ENCODE data around the gene DYNLRB2. TPM values are rescaled to one million over a fixed set of nuclear protein-coding genes. Genes with fewer than 3 reads are reported as not detected.

The DYNLRB2 gene
- total and polyA plus RNA-seq, 2 of the 13 experiments (the other 11 are each of a cell fraction or from before 2014, with no cell fraction given): not detected

GRCh38 chr16:80592273-80592672 lies 51.5 kb downstream of the DYNLRB2 start:
- Histone ChIP-seq H3K4me2 (ENCODE audit: low read depth, low read length) (no peak overlapping the region), H3K4me1 (ENCODE audit: insufficient read depth, low read length) (no peaks in the 10 kb centered on the region), H4K20me1 (ENCODE audit: insufficient read depth, low read length) (no peaks in the 10 kb centered on the region), H3K36me3 (replicated peaks in 1 of 2; ENCODE audit: control insufficient read depth in 1 of 2, insufficient read depth in 2 of 2, low read length in 2 of 2) (no peaks in the 10 kb centered on the region), H3K27me3 (ENCODE audit: control insufficient read depth in 1 of 2, insufficient read depth in 2 of 2, low read length in 2 of 2) (no peaks in the 10 kb centered on the region; a peak in 1 of 5 replicates), H2AFZ (ENCODE audit: low read length) (no peak overlapping the region), H3K9me3 (ENCODE audit: low read length) (peaks cover 8% of the 10 kb centered on the region; the same call in 1 of the 2 replicates), H3K79me2 (ENCODE audit: insufficient read depth, low read length) (no peaks in the 10 kb centered on the region), H3K4me3 (replicated peaks in 1 of 3; ENCODE audit: insufficient read depth in 1 of 3, low read depth in 2 of 3, low read length in 3 of 3) (no peak overlapping the region), H3K27ac (ENCODE audit: extremely low read length, insufficient read depth, low read length) (no peak overlapping the region), H3K9ac (ENCODE audit: insufficient read depth, low read depth, low read length) (no peak overlapping the region)
- 46% methylated on average over 2 of the region's 2 CpGs for WGBS (ENCODE audit: low lambda C conversion rate)
- CTCF ChIA-PET (ENCODE audit: low intra/inter-chr PET ratio, low total read pairs): no interaction called here
- no peak for ATAC-seq
- POLR2A ChIA-PET: no interaction called here
- in situ Hi-C loops (cut with HindIII; ENCODE audit: extremely low pct_ligation_motif_present, low pct_unique_long_range_greater_than_20kb) (no loop called here), intact Hi-C loops (cut with micrococcal nuclease; ENCODE audit: unreplicated experiment) (no loop called here)
- no TSS peak for BruUV-seq (replicated peaks)
- no peak for DNase-seq (ENCODE audit: low spot score)
- FAIRE-seq: no peak
- no peak for TF ChIP-seq CAMTA2 (CRISPR knock-in tag; IDR thresholded peaks at IDR 0.05; ENCODE audit: borderline replicate concordance)
- TF ChIP-seq KLF6 (CRISPR knock-in tag; IDR thresholded peaks at IDR 0.05): no peak
- TF ChIP-seq ZMYM3 (CRISPR knock-in tag; IDR thresholded peaks at IDR 0.05): no peak
- TF ChIP-seq ZNF543 (CRISPR knock-in tag; IDR thresholded peaks at IDR 0.05): no peak
- TF ChIP-seq, protein P1, sequence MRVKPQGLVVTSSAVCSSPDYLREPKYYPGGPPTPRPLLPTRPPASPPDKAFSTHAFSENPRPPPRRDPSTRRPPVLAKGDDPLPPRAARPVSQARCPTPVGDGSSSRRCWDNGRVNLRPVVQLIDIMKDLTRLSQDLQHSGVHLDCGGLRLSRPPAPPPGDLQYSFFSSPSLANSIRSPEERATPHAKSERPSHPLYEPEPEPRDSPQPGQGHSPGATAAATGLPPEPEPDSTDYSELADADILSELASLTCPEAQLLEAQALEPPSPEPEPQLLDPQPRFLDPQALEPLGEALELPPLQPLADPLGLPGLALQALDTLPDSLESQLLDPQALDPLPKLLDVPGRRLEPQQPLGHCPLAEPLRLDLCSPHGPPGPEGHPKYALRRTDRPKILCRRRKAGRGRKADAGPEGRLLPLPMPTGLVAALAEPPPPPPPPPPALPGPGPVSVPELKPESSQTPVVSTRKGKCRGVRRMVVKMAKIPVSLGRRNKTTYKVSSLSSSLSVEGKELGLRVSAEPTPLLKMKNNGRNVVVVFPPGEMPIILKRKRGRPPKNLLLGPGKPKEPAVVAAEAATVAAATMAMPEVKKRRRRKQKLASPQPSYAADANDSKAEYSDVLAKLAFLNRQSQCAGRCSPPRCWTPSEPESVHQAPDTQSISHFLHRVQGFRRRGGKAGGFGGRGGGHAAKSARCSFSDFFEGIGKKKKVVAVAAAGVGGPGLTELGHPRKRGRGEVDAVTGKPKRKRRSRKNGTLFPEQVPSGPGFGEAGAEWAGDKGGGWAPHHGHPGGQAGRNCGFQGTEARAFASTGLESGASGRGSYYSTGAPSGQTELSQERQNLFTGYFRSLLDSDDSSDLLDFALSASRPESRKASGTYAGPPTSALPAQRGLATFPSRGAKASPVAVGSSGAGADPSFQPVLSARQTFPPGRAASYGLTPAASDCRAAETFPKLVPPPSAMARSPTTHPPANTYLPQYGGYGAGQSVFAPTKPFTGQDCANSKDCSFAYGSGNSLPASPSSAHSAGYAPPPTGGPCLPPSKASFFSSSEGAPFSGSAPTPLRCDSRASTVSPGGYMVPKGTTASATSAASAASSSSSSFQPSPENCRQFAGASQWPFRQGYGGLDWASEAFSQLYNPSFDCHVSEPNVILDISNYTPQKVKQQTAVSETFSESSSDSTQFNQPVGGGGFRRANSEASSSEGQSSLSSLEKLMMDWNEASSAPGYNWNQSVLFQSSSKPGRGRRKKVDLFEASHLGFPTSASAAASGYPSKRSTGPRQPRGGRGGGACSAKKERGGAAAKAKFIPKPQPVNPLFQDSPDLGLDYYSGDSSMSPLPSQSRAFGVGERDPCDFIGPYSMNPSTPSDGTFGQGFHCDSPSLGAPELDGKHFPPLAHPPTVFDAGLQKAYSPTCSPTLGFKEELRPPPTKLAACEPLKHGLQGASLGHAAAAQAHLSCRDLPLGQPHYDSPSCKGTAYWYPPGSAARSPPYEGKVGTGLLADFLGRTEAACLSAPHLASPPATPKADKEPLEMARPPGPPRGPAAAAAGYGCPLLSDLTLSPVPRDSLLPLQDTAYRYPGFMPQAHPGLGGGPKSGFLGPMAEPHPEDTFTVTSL (CRISPR knock-in tag; IDR thresholded peaks at IDR 0.05; ENCODE audit: borderline replicate concordance): no peak
- TF ChIP-seq IRF9 (CRISPR knock-in tag; IDR thresholded peaks at IDR 0.05; ENCODE audit: borderline replicate concordance): no peak
- no peak for TF ChIP-seq ZNF407 (CRISPR knock-in tag; IDR thresholded peaks at IDR 0.05; ENCODE audit: not compliant biosample characterization)
- no peak for TF ChIP-seq FOSL1 (CRISPR knock-in tag; IDR thresholded peaks at IDR 0.05; ENCODE audit: borderline replicate concordance)

All from HepG2 (cell line).